Hindlimb muscle (tissue), 1 donor: ENCODE data around the gene BCAS3. TPM values are rescaled to one million over a fixed set of nuclear protein-coding genes. Genes with fewer than 3 reads are reported as not detected.
"Not testable (repeated sequence)": the region's sequence is repeated elsewhere in the genome, so short reads cannot be mapped to it uniquely, and the experiment has no call there.

Source experiments
- DNase-seq: peaks from one replicate; pipeline ENCODE4 v3.0.0-alpha.2; 2013
- polyA plus RNA-seq: library from polyadenylated mRNA; unstranded; fragments of 120-200 nt; gene quantifications from one replicate; pipeline ENCODE4 v1.2.1, GENCODE V29; 2013; ENCODE audit not compliant: insufficient read length

The BCAS3 gene
- polyA plus RNA-seq, 1 donor: 9.2 TPM

DNA sequence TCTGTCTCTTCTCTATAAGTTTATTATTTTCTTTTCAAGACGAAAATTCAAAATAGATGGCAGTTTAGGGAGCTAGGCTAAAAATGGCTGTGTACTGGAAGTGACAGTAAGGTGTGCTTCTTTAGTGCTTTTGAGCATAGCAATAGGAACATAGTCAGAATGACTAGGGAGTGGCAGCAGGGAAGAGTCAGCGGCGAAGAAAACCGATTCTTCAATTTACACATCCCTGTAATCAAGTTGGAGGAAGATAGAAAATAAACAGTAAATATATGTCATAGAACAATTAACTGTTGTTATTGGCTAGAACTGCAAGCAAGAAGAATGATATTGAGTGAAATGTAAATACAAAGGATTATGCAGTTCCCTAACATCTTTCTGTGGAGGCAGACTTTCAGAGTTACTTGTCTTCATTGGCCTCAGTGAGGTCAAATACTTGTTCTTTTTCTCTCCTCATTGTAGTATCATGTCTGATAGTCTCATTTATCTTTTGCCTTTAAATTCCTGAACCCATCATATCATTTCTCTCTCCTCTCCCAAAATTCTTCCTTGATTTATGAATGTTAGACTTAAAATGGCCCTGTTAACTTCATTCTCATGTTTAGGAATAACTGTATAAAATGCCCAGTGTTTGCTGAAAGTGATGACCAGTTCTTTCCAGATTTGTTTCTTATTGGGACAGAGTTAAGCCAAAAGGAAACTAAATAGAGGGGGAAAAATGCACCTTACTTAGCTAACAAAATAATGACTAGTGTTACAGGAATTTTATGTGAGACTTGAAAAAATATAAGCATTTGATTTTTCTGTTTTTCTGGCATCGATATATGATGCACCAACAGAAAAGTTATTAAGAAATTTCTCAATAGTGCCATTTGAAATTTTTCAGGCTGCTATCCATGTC is 211.4 kb downstream of the BCAS3 start:
- DNase-seq: no peak

DNA sequence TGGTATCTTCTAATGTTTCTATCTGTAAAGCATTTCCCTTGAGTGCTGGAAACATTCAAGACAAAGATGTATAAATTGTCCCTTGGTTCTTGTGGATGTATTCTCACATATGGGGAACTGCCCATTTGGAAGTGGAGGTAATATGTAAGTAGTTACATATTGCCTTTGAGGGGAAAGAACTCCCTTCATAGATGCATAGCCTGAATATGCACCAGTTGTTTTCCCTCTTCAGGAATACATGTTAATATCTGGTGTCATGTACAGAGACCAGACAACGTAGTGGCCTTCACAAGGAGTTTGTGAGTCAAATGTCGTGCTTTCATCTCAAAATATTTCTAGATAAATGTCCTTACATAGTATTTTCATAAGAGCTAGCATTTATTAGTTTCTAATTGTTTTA is 213.5 kb downstream of the BCAS3 start:
- DNase-seq: no peak

DNA sequence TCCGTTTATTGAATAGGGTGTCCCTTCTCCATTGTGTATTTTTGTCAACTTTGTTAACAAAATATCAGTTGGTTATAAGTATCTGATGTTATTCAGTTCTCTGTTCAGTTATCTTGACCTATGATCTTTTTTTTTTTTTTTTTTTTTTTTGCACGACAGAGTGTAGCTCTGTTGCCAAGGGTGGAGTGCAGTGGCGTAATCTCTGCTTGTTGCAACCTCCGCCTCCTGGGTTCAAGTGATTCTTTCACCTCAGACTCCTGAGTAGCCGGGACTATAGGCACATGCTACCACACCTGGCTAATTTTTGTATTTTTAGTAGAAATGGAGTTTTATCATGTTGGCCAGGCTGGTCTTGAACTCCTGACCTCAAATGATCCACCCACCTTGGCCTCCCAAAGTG is 215.8 kb downstream of the BCAS3 start:
- DNase-seq: no peak

DNA sequence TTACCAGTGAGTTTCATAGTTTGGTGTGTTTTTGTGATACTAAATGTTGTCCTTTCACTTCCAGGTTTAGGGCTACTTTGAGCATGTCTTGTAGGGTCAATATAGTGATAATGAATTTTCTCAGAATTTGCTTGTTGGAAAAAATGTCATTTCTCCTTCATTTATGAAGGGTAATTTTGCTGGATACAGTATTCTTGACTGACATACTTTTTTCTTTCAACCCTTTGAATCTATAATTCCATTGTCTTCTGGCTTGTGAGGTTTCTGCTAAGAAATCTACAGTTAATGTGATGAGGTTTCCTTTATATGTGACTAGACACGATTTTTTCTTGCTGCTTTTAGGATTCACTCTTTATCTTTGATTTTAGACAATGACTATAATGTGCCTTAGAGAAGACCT is 219.3 kb downstream of the BCAS3 start:
- DNase-seq: no peak

DNA sequence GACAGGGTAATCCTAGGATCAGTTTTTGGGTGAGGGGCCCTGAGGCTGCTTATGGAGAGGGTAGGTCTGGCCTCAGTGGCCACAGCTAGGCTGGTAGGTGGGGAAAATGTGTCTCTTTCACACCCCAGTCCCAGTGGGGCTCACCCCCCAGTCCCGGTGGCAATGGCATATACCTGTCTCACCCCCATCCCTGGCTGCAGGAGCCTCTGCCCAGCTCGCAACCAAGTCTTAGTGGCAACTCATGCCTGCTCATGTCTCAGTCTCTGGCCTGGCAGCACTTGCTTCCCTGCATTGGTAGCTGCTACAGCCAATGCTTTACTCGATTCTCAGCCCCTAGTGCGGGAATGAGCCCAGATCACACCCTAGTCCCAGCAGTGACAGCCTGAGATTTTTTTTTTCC is 221.5 kb downstream of the BCAS3 start:
- no peak for DNase-seq

DNA sequence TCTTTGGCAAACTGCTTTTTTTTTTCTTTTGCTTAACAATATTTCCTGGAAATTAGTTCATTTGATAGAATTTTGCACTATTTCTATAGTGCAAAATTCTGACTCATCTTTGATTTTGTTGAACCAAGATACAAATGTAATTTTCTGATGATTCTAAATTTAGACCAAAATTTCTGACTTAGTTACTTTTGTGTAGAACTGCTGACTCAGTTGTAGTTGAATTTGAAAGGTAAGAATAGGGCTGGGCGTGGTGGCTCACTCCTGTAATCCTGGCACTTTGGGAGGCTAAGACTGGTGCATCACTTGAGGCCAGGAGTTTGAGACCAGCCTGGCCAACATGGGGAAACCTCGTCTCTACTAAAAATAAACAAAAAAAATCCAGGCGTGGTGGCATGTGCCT is 223.0 kb downstream of the BCAS3 start:
- no peak for DNase-seq

DNA sequence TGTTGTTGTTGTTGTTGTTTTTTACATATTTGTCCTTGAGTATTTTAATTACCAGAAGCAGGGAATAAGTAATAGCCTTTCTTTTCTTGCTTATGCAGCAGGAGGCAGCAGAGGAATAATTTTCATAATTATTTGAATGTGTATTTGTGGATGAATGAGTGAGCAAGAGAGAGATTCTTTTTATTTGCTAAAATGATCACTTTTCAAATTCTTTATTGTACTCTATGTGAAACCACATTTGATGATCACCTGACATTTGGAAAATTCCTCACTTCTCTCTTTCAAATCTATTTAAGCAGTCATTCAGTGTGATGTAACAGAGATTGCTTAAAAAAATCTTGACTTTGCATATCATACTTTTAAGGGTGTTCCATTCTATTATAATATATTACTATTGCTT is 223.6 kb downstream of the BCAS3 start:
- DNase-seq: no peak

DNA sequence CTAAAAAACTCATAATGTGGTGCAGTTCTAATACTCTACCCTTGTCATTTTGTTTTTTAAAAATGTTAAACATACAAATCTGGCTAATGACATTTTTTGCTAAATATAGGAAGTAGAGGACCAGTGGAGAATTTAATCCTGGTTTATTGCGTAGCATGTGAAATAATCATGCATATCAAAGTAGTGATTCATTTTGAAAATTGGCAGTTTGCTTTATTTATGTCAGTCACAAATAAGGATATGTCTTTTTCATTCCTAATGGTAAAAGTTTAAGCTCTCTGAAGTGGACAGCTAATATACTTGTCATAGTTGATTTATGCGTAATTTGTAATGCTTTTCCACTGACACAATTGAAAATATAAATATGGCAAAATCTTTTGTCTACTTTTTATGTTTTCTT is 224.2 kb downstream of the BCAS3 start:
- no peak for DNase-seq

DNA sequence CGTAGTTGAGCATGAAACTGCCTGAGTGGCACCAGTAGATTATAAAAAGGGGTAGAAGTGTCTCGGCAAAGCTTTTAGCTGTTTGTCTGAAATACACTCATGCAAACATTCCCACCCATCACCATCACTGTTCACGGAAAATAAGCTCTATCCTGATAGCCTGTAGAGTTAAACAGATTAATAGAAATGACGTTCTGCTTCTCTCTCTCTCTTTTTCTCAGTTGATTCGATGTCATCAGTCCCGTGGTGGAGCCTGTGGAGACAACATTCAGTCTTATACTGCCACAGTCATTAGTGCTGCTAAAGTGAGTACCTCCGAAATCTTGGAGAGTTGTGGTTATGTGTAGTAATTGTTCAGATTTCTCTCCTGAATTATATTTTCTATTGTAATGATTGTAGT is 224.7 kb downstream of the BCAS3 start:
- DNase-seq: no peak

DNA sequence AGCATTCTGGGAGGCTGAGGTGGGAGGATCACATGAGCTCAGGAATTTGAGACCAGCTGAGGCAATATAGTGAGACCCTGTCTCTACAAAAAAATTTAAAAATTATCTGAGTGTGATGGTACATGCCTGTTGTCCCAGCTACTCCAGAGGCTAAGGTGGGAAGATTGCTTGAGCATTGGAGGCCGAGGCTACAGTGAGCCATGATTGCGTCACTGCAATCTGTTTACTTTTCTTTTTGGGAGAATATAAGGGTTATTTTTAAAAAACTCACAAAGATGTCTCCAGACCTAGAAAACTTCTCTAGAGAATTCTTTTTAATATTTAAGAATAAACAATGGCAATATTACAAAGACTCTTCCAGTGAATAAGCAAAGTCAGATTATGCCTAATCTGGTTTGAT is 226.9 kb downstream of the BCAS3 start:
- no peak for DNase-seq

DNA sequence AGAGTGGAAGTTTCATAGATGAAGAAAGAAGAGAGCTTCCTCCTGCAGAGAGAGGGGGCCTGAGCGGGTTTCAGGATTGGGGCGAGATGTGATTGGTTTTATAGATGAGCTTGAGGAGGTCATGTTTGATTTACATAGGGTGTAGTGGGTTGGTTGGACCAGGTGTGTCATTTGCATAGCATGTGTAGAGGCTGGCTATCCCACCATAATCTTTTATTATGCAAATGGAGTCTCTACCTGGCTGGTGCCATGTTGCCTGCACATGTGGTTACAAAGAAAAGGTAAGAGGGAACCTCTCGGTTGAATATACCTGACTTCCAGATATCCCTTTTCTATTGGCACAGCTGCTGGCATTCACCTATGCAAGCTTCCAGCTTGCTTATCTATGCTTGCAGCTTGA is 228.1 kb downstream of the BCAS3 start:
- DNase-seq: no peak

DNA sequence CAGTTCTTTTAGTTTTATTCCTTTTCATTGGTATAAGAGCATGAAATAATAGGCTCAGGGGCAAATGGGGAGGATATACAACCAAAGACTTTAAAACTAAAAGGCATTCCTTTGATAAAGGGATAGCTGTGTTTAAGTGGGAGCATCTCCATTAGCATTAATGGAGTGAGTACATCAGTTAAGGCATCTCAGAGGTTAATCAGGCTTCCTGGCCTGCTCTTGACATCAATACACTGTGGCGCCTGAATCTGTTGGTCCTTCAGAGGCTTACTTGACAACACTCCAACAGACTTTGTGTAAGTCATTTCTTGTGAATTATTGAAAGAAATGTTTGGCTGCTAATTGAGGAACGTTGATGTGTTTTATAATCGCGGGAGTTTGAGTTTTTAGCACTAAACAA is 230.7 kb downstream of the BCAS3 start:
- no peak for DNase-seq

DNA sequence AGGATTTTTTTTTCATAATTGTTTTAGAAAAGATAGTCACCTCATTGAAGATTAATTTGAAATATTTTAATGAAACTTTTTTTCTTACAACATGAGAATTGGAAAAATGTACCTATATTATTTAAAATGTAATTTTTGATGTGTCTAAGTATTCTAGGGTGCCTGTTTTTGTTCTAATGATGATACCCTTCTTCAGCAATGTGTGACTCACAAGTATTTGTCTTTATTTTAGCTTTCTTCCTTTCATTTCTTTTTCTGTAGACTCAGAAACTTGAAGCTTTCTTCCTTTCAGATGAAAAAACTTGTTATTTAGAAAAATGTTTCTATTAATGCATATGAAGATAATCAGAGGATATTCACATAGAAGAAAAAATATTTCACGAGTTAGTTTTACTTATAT is 231.8 kb downstream of the BCAS3 start:
- no peak for DNase-seq

DNA sequence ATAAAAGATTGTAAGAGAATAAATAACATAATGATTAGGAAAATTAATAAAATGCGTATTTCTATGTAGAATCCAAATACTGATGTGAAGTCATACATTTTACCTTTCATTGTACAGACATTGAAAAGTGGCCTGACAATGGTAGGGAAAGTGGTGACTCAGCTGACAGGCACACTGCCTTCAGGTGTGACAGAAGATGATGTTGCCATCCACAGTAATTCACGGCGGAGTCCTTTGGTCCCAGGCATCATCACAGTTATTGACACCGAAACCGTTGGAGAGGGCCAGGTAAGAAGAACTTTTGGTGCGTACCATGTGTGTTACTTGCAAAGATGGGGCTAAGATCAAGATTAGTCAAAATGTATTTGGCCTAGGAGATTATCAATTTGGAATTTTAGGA is 232.8 kb downstream of the BCAS3 start:
- no peak for DNase-seq

DNA sequence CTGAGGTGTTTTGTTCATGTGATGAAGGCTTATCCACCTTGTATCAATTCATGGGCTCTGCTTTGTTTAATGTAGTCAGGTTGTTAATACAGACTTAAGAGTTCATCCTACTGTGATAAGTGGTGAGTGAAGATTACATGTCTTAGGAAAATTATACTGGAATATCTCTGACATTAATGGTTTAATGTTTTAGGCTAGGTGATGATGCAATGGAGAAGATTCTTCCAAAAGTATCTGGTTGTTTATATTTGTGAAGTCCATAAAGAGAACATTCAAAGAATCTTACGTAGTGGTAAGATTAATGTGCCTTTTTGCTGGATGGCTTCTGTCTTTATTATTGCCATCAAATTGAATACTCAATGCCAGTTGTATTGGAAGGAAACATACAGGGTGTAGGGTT is 236.4 kb downstream of the BCAS3 start:
- DNase-seq: no peak

DNA sequence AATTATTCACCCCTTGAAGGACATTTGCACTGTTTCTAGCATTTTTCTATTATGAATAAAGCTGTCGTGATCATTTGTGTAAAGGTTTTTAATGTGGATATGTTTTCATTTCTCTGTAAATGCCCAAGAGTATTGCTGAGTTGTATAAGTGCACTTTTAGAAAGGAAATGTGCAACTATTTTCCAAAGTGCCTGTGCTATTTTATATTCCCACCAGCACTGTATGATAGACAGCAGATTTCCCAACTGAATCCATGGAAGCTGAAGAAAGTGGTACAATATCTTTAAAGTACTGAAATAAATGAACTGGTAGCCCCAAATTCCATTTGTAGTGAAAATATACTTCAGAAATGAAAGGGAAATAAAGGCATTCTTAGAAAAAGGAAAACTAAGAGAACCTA is 238.4 kb downstream of the BCAS3 start:
- no peak for DNase-seq

DNA sequence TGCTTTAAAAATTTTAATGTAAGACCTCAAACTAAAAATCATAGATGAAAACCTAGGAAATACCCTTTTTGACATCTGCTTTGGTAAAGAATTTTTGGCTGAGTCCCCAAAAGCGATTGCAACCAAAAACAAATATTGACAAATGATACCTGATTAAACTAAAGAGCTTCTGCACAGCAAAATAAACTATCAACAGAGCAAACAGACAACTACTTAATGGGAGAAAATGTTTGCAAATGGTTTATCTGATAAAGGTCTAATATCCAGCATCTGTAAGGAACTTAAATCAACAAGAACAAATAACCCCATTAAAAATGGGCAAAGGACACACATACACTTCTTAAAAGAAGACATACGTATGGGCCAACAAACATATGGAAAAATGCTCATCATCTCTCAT is 242.5 kb downstream of the BCAS3 start:
- no peak for DNase-seq

DNA sequence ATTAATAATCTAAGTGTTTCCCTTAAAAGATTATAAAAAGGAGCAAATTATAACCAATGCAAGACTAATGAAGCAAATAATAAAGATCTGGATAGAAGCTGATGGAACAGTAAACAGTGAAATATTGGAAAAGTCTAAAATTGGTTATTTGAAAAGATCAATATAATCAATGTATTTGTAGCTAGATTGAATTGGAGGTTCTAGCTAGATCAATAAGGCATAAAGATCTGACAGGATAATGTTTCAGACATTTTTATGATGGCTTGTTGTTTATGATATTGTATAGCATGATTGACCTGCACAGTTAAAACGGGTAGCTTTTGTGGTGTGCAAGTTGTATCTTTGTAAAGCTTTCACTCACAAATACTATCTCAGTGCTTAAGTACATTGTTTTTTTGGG is 245.3 kb downstream of the BCAS3 start:
- no peak for DNase-seq

DNA sequence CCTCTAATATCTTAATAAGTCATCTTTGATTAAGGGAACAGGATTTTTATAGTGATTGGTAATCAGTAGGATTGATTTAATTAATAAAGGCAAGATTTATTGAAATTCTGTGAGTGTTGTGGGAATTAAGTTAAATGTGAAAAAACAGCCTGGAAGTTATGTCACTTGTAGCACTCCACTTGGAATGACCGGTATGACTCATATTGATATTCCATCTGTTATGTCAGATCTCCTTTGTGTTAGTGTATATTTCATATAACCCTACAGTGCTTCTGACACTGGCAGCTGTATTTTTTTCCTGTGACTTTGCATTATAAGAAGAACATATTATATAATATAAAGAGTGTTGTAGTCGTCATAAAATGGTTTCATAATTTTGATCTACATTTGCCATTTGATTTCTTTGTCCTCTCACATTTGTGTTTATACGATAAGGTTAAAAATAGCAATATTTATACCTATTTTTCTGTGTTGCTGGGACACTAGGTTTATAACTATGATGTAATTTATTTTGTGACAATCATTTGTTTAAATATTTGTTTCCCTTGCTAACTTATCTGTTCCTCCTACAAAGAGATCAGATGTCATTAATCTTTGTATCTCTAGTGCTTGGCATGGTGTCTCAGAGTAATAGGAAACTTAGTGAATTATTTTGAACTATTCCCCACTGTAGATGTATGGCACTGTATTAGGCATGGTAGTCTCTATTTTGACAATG is 249.0 kb downstream of the BCAS3 start:
- DNase-seq: no peak

DNA sequence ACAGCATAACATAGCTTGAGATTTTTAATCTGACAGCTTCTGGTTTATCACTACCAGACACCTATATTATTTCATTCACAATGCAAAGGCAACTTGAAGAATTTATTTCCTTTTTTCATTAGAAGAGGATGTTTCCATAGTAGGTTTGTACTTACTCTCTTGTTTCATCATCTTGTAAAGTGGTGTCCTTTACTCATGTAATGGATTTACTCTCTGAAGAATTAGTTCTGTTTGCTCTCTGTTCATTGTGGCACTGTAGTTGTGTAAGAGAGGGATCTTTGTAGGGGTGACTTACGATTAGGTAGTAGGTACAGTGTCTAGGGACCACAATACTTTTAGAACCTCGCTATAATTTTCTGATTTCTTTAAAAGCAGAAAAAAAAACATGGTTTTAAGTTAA is 256.1 kb downstream of the BCAS3 start:
- no peak for DNase-seq

DNA sequence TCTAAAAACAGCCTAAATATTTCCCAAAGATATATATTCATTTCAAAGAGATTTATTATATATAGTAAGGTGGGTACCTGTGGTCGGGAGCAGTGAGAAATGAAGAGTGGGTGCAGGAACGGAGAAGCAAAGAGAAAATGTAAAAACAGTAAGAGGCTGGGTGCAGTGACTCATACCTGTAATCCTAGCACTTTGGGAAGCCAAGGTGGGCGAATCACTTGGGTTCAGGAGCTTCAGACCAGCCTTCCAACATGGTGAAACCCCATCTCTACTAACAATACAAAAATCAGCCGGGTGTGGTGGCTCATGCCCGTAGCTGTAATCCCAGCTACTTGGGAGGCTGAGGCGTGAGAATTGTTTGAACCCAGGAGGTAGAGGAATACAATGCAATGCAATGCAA is 257.1 kb downstream of the BCAS3 start:
- no peak for DNase-seq

DNA sequence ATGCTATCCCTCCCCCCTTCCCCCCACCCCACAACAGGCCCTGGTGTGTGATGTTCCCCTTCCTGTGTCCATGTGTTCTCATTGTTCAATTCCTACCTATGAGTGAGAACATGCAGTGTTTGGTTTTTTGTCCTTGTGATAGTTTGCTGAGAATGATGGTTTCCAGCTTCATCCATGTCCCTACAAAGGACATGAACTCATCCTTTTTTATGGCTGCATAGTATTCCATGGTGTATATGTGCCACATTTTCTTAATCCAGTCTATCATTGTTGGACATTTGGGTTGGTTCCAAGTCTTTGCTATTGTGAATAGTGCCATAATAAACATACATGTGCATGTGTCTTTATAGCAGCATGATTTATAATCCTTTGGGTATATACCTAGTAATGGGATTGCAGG is 258.3 kb downstream of the BCAS3 start:
- not testable (repeated sequence) for DNase-seq

DNA sequence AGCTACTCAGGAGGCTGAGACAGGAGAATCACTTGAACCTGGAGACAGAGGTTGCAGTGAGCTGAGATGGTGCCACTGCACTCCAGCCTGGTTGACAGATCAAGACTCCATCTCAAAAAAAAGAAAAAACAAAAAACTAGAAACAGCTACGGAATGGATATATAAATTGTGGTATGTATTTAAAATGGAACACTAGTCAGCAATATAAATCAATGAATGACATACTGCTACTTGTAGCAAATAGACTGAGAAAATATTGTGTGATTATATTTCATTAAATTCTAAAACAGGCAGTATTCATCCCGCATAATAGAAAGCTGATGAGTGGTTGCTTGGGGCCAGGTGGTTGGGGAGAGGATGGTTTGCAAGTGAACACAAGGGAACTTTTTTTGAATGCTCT is 261.7 kb downstream of the BCAS3 start:
- no peak for DNase-seq

DNA sequence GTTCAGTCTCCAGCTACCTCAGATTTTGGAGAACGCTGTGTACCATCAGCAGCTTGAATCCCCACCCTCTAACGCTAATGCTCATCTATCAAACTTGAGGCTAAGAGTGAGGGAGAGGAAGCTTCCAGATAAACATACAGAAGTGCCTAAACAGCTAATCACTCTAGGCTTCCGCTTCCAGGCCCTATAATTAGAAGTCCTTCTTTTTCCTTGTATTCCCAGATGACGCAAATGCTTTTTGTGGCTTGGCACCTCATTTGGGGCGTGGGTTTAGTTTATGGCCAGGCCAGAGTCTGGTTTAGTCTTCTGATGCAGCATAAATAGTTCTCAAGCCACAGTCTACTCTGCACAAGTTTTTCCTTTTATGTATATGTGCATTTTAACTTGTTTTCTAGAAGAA is 263.4 kb downstream of the BCAS3 start:
- peak; percentile 50 for DNase-seq
